K562 (cell line): ENCODE measurements around the gene SAFB. TPM values are rescaled to one million over a fixed set of nuclear protein-coding genes. Genes with fewer than 3 reads are reported as not detected.
A peak's percentile ranks its signal among the peaks of the same experiment; 100 is the strongest.

Experiments used
- ATF2 ChIP-seq: sonication (generic); formaldehyde crosslinking; IDR thresholded peaks from 2 replicates; pipeline ENCODE4 v1.8.1; 2022; ENCODE audit warnings: missing genetic modification reagents
- ATF6 ChIP-seq: sonication (generic); formaldehyde crosslinking; IDR thresholded peaks from 2 replicates; pipeline ENCODE4 v1.4.0; 2020; ENCODE audit warnings: mild to moderate bottlenecking, missing genetic modification reagents
- BRF1 ChIP-seq: IDR thresholded peaks from 3 replicates; pipeline ENCODE4 v1.6.1; 2011; ENCODE audit warnings: borderline replicate concordance, mild to moderate bottlenecking; ENCODE audit not compliant: insufficient read length; ENCODE audit errors: extremely low read depth
- CCAR2 ChIP-seq: fragments of 200-400 bp; formaldehyde crosslinking; IDR thresholded peaks from 2 replicates; pipeline ENCODE4 v1.6.1; 2017; ENCODE audit warnings: mild to moderate bottlenecking, low read depth, low read length
- CSDE1 ChIP-seq, 2 experiments: fragments of 450-650 bp; IDR thresholded peaks; 2 replicates each; pipeline ENCODE4 v1.6.1; 2016; ENCODE audit warnings: mild to moderate bottlenecking in 1 of 2
- EHMT2 ChIP-seq: fragments of 450-650 bp; IDR thresholded peaks from 2 replicates; pipeline ENCODE4 v1.6.1; 2018; ENCODE audit warnings: antibody characterized with exemption
- FOXJ2 ChIP-seq: fragments of 200-800 bp; sonication (Bioruptor generic); IDR thresholded peaks from 2 replicates; pipeline ENCODE4 v1.6.1; 2016; ENCODE audit warnings: missing genetic modification characterization, missing compliant biosample characterization
- GTF2E2 ChIP-seq: fragments of 200-800 bp; sonication (Bioruptor generic); IDR thresholded peaks from 2 replicates; pipeline ENCODE4 v1.6.1; 2016; ENCODE audit warnings: missing genetic modification characterization, missing compliant biosample characterization
- HDAC6 ChIP-seq: IDR thresholded peaks from 2 replicates; pipeline ENCODE4 v1.6.1; 2012; ENCODE audit warnings: low read depth, mild to moderate bottlenecking, control low read depth, inconsistent platforms, low read length, moderate library complexity
- HNRNPK ChIP-seq: fragments of 200-400 bp; formaldehyde crosslinking; IDR thresholded peaks from one replicate; pipeline ENCODE4 v1.6.1; 2018; ENCODE audit warnings: mild to moderate bottlenecking, low read depth, low read length; ENCODE audit not compliant: poor library complexity, severe bottlenecking
- MITF ChIP-seq: IDR thresholded peaks from 2 replicates; pipeline ENCODE4 v1.6.1; 2014; ENCODE audit warnings: antibody characterized with exemption
- RBM14 ChIP-seq: fragments of 200-400 bp; formaldehyde crosslinking; IDR thresholded peaks from 2 replicates; pipeline ENCODE4 v1.6.1; 2018; ENCODE audit warnings: low read depth, mild to moderate bottlenecking, low read length, moderate library complexity, borderline replicate concordance; ENCODE audit not compliant: insufficient read depth
- SMARCA5 ChIP-seq: fragments of 450-650 bp; IDR thresholded peaks from 2 replicates; pipeline ENCODE4 v1.6.1; 2016
- THRB ChIP-seq: fragments of 450-650 bp; formaldehyde crosslinking; conservative IDR thresholded peaks from 2 replicates; pipeline ENCODE4 v1.4.0; 2022; ENCODE audit warnings: mild to moderate bottlenecking, missing genetic modification characterization
- ZFP1 ChIP-seq: fragments of 450-650 bp; formaldehyde crosslinking; IDR thresholded peaks from 2 replicates; pipeline ENCODE4 v1.4.0; 2020; ENCODE audit warnings: mild to moderate bottlenecking, mixed read lengths
- ZFP36 ChIP-seq: fragments of 150-350 bp; IDR thresholded peaks from 2 replicates; pipeline ENCODE4 v1.6.1; 2018; ENCODE audit warnings: low read length, low read depth; ENCODE audit not compliant: partially characterized antibody
- ZNF280A ChIP-seq: fragments of 450-650 bp; IDR thresholded peaks from 2 replicates; pipeline ENCODE4 v1.6.1; 2018; ENCODE audit warnings: mild to moderate bottlenecking, low read depth; ENCODE audit not compliant: partially characterized antibody
- ZNF436 ChIP-seq: fragments of 250-450, 450-650 bp; sonication (Bioruptor Pico); formaldehyde crosslinking; IDR thresholded peaks from 2 replicates; pipeline ENCODE4 v1.7.0; 2020; ENCODE audit warnings: mild to moderate bottlenecking
- ZNF584 ChIP-seq: fragments of 200-800 bp; sonication (Bioruptor generic); IDR thresholded peaks from 2 replicates; pipeline ENCODE4 v1.6.1; 2016; ENCODE audit warnings: low read depth, mild to moderate bottlenecking, missing genetic modification characterization, missing compliant biosample characterization
- ZNF79 ChIP-seq: fragments of 250-450 bp; sonication (Bioruptor Pico); IDR thresholded peaks from 2 replicates; pipeline ENCODE4 v1.4.0; 2020; ENCODE audit warnings: low read depth, mild to moderate bottlenecking, moderate library complexity
- polyA plus RNA-seq, 8 experiments: library from polyadenylated mRNA; depleted of rRNA in 4 of 8; stranded (reverse) in 5 of 8; unstranded in 3 of 8; fragments of >200 nt; fragmentation: Nextera tagmentation in 2 of 8; fragmentation: Illumina TruSeq in 1 of 8; extraction: Ambion mirVana in 2 of 8; extraction: Trizol in 1 of 8; gene quantifications; 2 replicates each; pipeline versions ENCODE4 v1.2.1 to v1.2.3, GENCODE V29; 2011 to 2014; ENCODE audit warnings: inconsistent platforms in 1 of 8, missing spikeins in 1 of 8
- total RNA-seq, 7 experiments: library from RNA; depleted of rRNA in 6 of 7; stranded (reverse); fragments of >200 nt in 6 of 7; fragmentation: Illumina TruSeq in 2 of 7; extraction: Trizol in 2 of 7; gene quantifications; 2 replicates each; pipeline versions ENCODE4 v1.2.1 to v1.2.3, GENCODE V29; 2011 to 2021; ENCODE audit warnings: low replicate concordance in 1 of 7

Gene SAFB
- total and polyA plus RNA-seq, 9 of the 15 experiments (the other 6 are each of a cell fraction or from before 2014, with no cell fraction given), result 1.1 to 151 (median 83.1) TPM

GRCh38 chr19:5694956-5695648 is 72.2 kb downstream of the SAFB start (continued):
- TF ChIP-seq ATF6 (no peak), ZNF79 (CRISPR knock-in tag) (no peak), ZNF280A (no peak), CSDE1 (IDR thresholded peaks at IDR 0.05) (no peak), FOXJ2 (tag) (no peak), GTF2E2 (tag) (no peak), EHMT2 (no peak), HNRNPK (no peak), SMARCA5 (no peak), HDAC6 (no peak), CCAR2 (no peak), RBM14 (no peak), THRB (CRISPR knock-in tag) (no peak), BRF1 (no peak), ZNF436 (CRISPR knock-in tag) (peak; percentile 71; the same call in 1 of the 2 replicates), ZNF584 (no peak), ZFP36 (peak; percentile 98), MITF (no peak), ZFP1 (no peak), ATF2 (CRISPR knock-in tag) (no peak)
